Uterus (tissue), 2 donors: ENCODE results near the gene APOL1.
"Not testable (repeated sequence)": the region's sequence is repeated elsewhere in the genome, so short reads cannot be mapped to it uniquely, and the experiment has no call there.

Experiments used
- CTCF ChIP-seq, 4 experiments: fragments of 200-600 bp in 2 of 4; fragments of 450-650 bp in 2 of 4; sonication (generic) in 2 of 4; IDR thresholded peaks; one replicate each; pipeline ENCODE4 v1.5.1; 2016 to 2019; ENCODE audit warnings: antibody characterized with exemption in 4 of 4, mild to moderate bottlenecking in 2 of 4, moderate library complexity in 1 of 4
- POLR2A ChIP-seq, 2 donors: fragments of 450-650 bp; IDR thresholded peaks; one replicate each; pipeline ENCODE4 v1.6.1; 2016; ENCODE audit warnings: antibody characterized with exemption in 2 of 2, mild to moderate bottlenecking in 1 of 2, moderate library complexity in 1 of 2

- TF ChIP-seq CTCF, POLR2A (IDR thresholded peaks at IDR 0.05): not testable (repeated sequence)
Observed at GRCh38 chr22:36262307-36262706, 9.4 kb downstream of the APOL1 start.
